ENCODE measurements around the gene NOXO1.

DNA sequence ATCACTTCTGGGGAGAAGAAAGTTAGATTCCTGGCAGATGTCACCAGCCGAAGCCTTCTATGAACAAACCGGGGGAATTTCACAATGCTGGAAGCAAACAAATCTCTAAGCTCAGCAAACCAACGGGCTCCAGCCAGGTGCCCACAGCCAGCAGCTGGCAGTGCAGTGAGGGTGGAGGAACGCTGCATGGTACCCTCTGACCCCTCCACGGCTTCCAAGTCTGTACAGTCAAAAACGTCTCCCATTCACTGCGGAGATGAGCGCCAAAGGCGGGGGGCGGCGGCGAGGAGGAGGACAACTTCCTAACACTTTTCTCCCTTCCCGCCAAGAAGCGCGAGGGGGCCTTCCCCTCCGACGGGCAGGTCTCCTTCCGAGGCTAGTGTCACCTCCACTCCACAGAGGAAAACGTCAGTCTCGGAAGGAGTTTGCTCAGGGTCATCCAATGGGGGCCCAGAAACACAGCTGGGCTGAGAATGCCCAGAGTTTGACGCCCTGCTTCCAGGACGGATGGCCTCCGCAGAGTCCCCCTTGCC, 27.4 kb upstream of the NOXO1 start:
- TF ChIP-seq, protein P1, sequence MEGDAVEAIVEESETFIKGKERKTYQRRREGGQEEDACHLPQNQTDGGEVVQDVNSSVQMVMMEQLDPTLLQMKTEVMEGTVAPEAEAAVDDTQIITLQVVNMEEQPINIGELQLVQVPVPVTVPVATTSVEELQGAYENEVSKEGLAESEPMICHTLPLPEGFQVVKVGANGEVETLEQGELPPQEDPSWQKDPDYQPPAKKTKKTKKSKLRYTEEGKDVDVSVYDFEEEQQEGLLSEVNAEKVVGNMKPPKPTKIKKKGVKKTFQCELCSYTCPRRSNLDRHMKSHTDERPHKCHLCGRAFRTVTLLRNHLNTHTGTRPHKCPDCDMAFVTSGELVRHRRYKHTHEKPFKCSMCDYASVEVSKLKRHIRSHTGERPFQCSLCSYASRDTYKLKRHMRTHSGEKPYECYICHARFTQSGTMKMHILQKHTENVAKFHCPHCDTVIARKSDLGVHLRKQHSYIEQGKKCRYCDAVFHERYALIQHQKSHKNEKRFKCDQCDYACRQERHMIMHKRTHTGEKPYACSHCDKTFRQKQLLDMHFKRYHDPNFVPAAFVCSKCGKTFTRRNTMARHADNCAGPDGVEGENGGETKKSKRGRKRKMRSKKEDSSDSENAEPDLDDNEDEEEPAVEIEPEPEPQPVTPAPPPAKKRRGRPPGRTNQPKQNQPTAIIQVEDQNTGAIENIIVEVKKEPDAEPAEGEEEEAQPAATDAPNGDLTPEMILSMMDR (IDR thresholded peaks at IDR 0.05), result peak in 1 of 6 experiments; percentile 3
- TF ChIP-seq EP300 (IDR thresholded peaks at IDR 0.05), result no peak

Data from upper lobe of left lung (tissue), 4 donors.